ENCODE measurements around the gene LIPC.

DNA sequence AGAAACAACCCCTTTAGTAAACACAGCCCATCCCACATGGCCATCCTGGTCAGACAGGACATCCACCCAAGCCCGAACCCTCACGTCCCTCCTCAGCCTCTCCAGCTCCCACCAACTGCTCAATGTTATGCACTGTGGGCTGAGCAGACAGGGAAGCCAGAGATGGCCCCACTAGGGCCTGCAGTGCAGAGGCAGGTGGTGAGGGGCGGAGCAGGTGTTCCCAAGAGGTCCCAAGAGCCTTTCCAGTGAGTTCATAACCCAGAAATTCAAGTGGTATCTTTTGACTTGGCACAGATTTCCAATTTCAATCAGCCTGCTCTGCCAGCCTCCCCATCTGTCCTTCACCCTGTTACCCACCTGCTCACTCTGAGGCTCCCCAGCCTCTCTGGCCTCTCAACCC is 130.3 kb downstream of the LIPC start:
- no peak for TF ChIP-seq SREBF2 (CRISPR knock-in tag; IDR thresholded peaks at IDR 0.05)
- no peak for TF ChIP-seq POLR2A (conservative IDR thresholded peaks at IDR 0.05)
- TF ChIP-seq HNRNPLL (IDR thresholded peaks at IDR 0.05; ENCODE audit: low read depth, low read length, poor library complexity, severe bottlenecking) = no peak
- TF ChIP-seq, protein P1, sequence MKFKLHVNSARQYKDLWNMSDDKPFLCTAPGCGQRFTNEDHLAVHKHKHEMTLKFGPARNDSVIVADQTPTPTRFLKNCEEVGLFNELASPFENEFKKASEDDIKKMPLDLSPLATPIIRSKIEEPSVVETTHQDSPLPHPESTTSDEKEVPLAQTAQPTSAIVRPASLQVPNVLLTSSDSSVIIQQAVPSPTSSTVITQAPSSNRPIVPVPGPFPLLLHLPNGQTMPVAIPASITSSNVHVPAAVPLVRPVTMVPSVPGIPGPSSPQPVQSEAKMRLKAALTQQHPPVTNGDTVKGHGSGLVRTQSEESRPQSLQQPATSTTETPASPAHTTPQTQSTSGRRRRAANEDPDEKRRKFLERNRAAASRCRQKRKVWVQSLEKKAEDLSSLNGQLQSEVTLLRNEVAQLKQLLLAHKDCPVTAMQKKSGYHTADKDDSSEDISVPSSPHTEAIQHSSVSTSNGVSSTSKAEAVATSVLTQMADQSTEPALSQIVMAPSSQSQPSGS (CRISPR knock-in tag; IDR thresholded peaks at IDR 0.05) = no peak
- TF ChIP-seq JUND (IDR thresholded peaks at IDR 0.05; ENCODE audit: borderline replicate concordance, low read depth, low read length) = no peak
- TF ChIP-seq JUND (tag; IDR thresholded peaks at IDR 0.05; ENCODE audit: borderline replicate concordance, low read depth, low read length) = no peak
- no peak for TF ChIP-seq CEBPB (tag; IDR thresholded peaks at IDR 0.05)
- no peak for TF ChIP-seq SREBF1 (IDR thresholded peaks at IDR 0.05; ENCODE audit: borderline replicate concordance, low read depth, low read length)
- TF ChIP-seq FOXK2 (conservative IDR thresholded peaks at IDR 0.05 in 1 of 2, IDR thresholded peaks at IDR 0.05 in 1 of 2; ENCODE audit: low read depth in 2 of 2) = no peak
- TF ChIP-seq, protein P2, sequence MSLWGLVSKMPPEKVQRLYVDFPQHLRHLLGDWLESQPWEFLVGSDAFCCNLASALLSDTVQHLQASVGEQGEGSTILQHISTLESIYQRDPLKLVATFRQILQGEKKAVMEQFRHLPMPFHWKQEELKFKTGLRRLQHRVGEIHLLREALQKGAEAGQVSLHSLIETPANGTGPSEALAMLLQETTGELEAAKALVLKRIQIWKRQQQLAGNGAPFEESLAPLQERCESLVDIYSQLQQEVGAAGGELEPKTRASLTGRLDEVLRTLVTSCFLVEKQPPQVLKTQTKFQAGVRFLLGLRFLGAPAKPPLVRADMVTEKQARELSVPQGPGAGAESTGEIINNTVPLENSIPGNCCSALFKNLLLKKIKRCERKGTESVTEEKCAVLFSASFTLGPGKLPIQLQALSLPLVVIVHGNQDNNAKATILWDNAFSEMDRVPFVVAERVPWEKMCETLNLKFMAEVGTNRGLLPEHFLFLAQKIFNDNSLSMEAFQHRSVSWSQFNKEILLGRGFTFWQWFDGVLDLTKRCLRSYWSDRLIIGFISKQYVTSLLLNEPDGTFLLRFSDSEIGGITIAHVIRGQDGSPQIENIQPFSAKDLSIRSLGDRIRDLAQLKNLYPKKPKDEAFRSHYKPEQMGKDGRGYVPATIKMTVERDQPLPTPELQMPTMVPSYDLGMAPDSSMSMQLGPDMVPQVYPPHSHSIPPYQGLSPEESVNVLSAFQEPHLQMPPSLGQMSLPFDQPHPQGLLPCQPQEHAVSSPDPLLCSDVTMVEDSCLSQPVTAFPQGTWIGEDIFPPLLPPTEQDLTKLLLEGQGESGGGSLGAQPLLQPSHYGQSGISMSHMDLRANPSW (CRISPR knock-in tag; IDR thresholded peaks at IDR 0.05) = no peak
